HG02852 (cell line): Measurements from ENCODE around the gene TBC1D14.
"Not testable (repeated sequence)": the region's sequence is repeated elsewhere in the genome, so short reads cannot be mapped to it uniquely, and the experiment has no call there.

Experiments
- ATAC-seq: cut with Tn5 transposase; IDR thresholded peaks from one replicate; pipeline ENCODE4 v1.9.1; 2021; ENCODE audit warnings: mild to moderate bottlenecking, moderate library complexity; ENCODE audit not compliant: unreplicated experiment

TBC1D14 gene

GRCh38 chr4:6969826-6970800 lies 60.5 kb downstream of the TBC1D14 start:
- ATAC-seq = peak; percentile 82

GRCh38 chr4:6971536-6972374 lies 62.1 kb downstream of the TBC1D14 start:
- ATAC-seq = no peak

DNA sequence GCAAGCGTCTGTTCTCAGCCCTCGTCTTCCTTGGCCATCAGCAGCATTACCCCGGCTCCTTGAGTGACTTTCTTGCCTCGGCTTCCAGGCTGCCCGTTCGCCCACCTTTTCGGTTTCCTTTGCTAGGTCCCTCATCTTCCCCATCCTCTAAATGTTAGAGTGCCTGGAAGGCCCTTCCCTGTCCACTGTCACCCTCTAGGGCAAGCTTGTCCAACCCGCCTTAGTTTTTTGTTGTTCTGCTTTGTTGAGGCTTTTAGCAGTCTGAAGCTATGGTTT lies 62.7 kb downstream of the TBC1D14 start:
- ATAC-seq = no peak

GRCh38 chr4:6972911-6973310 lies 63.3 kb downstream of the TBC1D14 start:
- no peak for ATAC-seq

DNA sequence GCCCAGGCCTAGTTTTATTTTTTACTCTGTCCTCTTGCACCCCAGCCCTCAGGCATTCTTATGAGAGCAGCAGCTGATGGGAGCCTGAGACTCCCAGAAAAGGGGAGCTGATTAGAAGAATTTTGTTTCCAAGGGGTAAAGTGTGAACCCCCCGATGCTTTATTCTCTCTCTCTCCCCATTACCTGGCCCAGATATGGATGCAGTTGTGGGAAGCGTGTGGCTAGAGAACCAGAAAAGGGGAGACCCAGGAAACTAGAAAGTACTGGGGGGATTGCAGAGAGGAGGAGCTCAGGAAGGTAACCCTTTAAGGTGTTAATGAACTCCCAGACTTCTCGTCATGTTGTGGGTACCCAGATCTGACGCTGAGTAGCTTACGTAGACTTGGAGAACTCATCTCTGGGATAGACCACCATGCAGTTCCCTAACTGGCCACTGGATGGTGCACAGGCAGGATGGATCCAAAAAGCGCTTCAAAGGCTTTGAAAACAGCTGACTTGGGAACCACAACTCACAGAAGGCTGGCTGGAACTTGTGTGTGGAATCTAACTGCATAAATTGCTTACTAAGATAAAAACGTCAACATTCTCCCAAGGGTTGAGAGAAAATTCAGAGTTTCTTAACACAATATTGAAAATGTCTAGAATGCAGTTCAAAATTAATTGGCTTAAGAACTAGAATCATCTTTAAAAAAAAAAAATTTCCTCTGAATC lies 64.7 kb downstream of the TBC1D14 start:
- peak; percentile 71 for ATAC-seq

DNA sequence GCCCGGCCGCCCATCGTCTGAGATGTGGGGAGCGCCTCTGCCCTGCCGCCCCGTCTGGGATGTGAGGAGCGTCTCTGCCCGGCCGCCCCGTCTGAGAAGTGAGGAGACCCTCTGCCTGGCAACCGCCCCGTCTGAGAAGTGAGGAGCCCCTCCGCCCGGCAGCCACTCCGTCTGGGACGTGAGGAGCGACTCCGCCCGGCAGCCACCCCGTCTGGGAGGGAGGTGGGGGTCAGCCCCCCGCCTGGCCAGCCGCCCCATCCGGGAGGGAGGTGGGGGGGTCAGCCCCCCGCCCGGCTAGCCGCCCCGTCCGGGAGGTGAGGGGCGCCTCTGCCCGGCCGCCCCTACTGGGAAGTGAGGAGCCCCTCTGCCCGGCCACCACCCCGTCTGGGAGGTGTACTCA lies 68.2 kb downstream of the TBC1D14 start:
- not testable (repeated sequence) for ATAC-seq

DNA sequence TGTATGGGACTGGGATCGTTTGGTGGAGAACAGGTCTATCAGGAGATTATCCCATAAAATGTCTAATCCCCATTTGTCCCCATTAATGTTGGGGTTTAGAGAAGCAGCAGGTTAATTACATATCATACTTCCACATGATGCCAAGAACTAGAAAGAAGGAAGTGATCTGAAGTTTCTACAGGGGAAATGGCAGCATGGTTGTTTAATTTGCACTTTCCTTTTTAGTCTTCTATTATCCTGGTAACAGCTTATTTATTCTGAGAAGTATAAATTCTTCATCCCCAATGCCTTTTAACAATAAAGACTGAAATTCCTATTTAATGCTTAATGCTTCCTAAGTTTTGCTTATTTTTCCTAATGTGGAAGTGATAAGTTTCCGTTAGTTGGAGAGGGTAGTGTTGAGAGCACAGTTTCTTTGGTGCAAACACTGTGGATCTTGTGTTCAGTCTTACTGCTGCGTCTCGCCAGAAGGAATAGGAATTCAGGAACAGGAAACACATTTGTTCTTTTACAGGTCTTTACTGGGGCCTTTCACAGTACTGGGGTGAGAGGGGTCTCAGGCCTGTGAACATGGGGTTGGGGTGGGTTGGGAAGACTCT lies 74.0 kb downstream of the TBC1D14 start:
- no peak for ATAC-seq

DNA sequence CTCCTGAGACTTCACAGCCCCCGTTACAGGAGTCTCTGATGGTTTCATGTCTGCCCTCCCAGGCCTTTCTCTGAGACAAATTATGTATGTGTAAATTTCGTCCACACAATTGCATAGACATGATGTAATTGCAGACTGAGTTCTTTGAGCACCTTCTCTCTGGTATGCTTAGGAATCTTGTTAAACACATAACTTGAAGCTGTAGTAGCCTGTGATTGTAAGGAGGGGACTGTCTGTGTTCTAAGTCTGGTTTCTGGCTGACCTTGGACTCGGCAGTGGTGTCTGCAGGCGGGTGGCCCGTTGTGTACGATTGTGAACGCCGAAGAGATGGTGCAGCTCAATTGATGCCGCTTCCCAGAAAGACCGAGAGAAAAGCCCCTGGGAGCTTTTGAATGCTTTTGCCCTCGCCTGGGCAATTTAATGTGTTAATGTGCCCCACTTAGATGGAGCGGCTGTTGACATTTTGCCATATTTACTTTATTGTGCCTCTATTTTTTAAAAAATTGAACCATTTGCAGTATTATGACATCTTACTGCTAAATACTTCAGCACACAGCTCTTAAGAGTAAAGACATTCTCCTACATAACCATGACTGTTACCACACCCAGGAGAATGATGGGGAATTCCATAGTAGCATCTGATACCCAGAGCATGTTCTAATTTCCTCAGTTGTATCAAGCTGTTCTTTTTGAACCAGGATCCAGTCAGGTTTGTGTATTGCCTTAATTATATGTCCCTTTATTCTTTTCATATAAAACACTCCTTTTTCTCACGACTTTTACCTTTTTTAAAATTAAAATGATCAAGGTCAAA lies 75.2 kb downstream of the TBC1D14 start:
- no peak for ATAC-seq

GRCh38 chr4:6986072-6986780 lies 76.6 kb downstream of the TBC1D14 start:
- peak; percentile 27 for ATAC-seq

GRCh38 chr4:6986781-6987587 lies 77.4 kb downstream of the TBC1D14 start:
- peak; percentile 76 for ATAC-seq

GRCh38 chr4:6987588-6987961 lies 77.9 kb downstream of the TBC1D14 start:
- peak; percentile 7 for ATAC-seq

GRCh38 chr4:6988016-6988715 lies 78.5 kb downstream of the TBC1D14 start:
- ATAC-seq = no peak

GRCh38 chr4:6989331-6989923 lies 79.8 kb downstream of the TBC1D14 start:
- no peak for ATAC-seq

GRCh38 chr4:6990661-6991060 lies 81.0 kb downstream of the TBC1D14 start:
- no peak for ATAC-seq

DNA sequence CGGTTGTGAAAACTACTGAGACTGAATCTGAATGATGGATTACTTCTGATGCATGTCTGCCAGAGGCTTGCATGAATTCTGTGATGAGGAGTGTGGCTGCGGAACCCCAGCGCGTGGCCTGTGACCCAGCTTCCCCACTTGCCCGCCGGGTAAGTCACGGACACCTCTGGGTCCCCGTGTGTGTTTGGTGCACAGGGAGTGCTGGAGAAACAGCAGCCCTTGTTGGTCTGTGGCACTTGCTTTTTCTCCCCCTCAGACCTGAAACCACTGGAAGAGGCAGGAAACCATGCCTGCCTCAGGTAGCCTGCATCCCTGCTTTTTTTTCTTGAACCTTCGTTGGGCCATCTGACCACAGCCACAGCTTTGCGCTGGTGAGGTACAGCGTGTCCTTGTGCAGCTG lies 81.6 kb downstream of the TBC1D14 start:
- no peak for ATAC-seq

DNA sequence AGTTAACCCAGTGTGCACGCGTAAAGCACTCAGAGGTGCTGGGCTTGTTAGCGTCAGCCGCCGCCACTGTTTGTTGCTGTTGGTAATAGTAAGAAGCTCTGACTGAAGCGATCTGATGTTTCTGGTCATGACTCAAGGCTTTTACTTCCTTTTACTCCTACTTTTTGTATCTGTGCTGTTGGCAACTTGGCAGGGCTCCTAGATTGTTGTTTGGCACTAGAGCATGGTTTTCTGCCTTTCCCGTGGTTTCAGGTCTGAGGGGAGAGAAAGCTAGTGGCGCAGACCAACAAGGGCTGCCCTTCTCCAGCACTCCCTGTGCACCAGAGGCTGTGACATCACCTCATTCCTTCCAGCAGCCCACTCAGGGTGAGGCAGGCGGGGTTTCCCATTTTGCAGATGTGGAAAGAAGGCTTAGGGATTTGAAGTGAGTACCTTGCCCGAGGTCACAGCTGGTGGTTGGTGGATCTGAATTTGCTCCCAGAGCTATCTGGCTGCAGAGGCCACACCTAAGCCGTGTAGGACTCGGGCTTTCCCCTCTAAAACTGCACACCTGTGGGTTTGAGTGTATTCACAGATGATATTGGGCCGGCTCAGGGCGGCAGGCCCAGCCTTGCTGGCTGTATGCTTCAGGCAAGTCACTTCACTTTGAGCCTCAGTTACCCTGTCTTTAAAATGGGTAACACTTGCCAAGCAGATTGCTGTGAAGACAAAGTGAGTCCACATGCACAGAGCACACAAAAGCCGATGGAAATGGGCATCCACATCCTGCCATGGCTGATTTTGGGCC lies 82.3 kb downstream of the TBC1D14 start:
- no peak for ATAC-seq
